SHP77 (cell line): ENCODE data around the gene IDH1.
"Not testable (repeated sequence)": the region's sequence is repeated elsewhere in the genome, so short reads cannot be mapped to it uniquely, and the experiment has no call there.

Experiments used
- DNase-seq, 2 experiments: peaks; one replicate each; lab custom pipeline; 2025; lab: John Stamatoyannopoulos, UW

IDH1 gene

GRCh38 chr2:208254871-208255556 is at the start of gene IDH1:
TSS of gene IDH1 (minus strand) at chr2:208255071. CDS start at chr2:208251551, 3,520 bp downstream.
- peak; percentile 93 to 94 for DNase-seq

GRCh38 chr2:208304157-208304556 is 49.3 kb upstream of the IDH1 start:
- DNase-seq, result no peak

DNA sequence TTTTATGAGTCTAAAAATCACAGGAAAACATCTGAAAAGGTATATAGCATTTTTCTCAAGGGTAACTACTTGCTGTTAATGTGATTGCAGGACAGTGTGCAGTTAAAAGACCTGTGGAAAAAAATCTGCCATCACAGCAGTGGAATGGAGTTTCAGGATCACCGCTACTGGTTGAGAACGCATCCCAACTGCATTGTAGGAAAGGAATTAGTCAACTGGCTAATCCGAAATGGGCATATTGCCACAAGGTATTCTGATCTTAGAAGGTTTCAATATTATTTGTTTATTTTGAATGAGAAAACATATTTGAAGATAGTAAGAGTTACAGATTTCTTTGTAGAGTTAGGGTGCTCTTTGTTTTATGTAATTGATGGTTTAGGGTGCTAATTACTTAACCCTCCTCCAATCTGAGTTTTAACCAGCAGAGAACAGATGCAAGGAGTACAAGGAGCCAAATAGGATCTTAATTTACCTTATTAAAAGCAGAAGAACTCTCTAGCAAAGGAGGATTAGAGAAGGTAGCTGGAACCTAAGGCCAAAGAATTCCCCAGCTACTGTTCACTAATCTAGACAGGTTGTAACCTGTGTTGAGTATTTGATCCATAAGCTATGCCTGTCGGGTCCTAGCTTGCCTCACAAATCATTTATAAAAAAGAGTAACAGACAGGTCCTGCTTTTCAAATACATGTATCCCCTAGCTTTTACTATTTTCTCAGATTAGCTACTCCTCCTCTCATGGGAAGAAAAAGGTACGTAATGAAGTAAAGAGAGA is 46.2 kb upstream of the IDH1 start:
- no peak for DNase-seq

GRCh38 chr2:208297961-208298360 is 43.1 kb upstream of the IDH1 start:
- no peak for DNase-seq

- DNase-seq, result no peak
Observed at GRCh38 chr2:208296610-208297009, 41.7 kb upstream of the IDH1 start.

DNA sequence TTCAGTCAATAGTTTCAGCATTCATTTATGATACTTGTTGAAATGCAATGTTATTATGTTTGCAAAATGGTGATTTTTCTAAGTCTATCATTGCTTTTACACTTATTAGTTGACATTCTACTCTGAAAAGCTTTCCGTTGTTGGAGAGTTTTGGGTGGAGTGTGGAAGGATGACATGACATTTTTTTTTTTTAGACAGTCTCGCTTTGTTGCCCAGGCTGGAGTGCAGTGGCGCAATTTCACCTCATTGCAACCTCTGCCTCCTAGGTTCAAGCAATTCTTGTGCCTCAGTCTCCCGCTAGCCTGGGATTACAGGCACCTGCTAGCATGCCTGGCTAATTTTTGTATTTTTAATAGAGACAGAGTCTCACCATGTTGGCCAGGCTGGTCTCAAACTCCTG is 41.0 kb upstream of the IDH1 start:
- no peak for DNase-seq

DNA sequence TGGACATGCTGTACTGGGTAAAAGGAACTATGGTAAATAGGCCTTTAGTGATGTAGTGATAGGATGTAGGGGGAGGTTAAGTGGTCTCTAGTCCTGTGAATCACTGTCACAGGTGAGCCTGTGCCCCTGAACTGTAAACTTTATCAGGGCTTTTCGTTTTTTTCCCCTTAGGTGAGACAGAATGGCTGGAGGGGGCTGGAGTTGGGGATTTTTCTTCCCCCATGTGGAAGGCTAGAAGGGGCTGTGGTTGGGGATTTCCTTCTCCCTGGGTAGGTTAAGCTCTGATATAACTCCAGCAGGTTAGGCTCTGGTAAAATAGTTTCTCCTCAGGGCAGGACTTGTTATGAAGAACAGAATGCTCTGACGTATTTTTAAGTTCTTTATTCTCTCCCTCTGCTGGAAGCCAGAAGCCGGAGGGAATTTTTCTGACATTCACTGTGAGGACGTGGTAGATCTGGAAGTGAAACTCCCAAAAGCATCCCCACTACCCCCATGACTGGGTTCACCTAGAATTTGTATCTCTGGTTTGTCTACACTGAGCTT is 39.7 kb upstream of the IDH1 start:
- no peak for DNase-seq

GRCh38 chr2:208285853-208286252 is 31.0 kb upstream of the IDH1 start:
- no peak for DNase-seq

GRCh38 chr2:208280933-208281332 is 26.1 kb upstream of the IDH1 start:
- DNase-seq, result no peak

- DNase-seq, result no peak
Observed at GRCh38 chr2:208280234-208280633, 25.4 kb upstream of the IDH1 start.

GRCh38 chr2:208279236-208279635 is 24.4 kb upstream of the IDH1 start:
- no peak for DNase-seq

DNA sequence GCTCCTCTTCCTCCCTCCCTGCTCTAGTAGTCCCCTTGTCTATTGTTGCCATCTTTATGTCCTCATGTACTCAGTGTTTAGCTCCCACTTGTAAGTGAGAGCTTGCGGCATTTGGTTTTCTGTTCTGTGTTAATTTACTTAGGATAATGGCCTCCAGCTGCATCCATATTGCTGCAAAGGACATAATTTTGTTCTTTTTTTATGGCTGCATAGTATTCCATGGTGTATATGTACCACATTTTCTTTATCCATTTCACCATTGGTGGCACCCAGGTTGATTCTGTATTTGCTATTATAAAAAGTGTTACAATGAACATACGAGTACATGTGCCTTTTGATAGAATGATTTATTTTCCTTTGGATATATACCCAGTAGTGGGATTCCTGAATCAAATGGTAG is 23.7 kb upstream of the IDH1 start:
- no peak for DNase-seq

DNA sequence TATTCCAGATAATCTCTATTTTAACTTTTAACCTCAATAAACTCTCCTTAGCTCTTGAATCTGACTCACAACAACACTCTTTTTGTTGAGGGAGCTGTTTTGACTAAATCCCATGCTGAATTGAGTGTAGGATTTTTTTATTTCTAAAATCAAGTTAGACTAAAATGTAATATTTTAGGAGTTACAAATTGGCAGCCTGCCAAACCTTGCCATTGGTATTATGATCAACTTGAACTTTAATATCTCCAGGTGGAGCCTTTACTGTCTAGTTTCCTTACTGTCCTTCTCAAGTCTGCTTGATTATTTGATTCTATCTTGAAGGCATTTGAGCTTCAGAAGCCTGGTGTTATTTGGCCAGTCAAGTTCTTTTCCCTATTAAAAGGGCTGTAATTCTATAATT is 19.9 kb upstream of the IDH1 start:
- no peak for DNase-seq

DNA sequence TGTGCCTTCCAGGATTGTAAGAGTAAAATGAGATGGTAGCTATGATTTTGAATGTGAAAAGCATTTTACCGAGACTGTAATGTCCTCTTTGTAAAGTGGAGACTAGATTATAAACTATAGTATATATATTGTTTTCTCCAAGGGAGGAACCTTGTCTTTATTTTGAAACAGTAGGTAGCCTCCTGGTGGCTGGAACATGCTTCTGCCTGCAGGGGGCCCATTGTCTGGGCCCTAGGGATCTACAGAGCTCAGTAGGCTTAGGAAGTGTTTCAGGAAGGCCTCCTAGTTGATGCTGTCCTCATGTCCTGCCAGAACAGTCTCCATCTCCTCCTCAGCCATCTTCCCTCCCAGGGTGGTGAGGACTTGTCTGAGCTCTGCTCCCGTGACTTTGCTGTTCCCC is 14.2 kb upstream of the IDH1 start:
- no peak for DNase-seq

- no peak for DNase-seq
Observed at GRCh38 chr2:208268156-208268952, 13.5 kb upstream of the IDH1 start.

- not testable (repeated sequence) for DNase-seq
Observed at GRCh38 chr2:208267526-208267925, 12.7 kb upstream of the IDH1 start.

DNA sequence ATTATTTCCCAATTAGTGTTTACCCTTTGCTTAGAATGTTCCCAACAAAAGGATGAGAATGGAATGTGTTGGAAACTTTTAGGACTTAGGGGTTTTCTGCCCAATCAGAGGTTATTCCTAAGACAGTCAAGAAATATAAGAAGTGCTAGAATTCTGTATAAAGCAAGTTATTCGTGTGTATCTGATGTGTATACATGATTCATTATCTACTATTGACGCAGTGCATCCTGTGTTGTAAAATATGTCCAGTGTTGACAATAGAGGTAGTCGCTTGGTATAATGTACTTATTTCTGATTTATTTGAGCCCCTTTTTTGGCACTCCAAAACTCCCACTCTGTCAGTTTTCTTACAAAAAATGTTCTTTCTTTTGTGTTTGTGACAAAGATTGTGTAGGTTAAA is 12.1 kb upstream of the IDH1 start:
- DNase-seq, result no peak

GRCh38 chr2:208266553-208266893 is 11.7 kb upstream of the IDH1 start:
- DNase-seq, result no peak

GRCh38 chr2:208265801-208266552 is 11.1 kb upstream of the IDH1 start, which contains the start of gene PIKFYVE:
TSS of gene PIKFYVE (plus strand) at chr2:208266255. CDS start at chr2:208271520, 5,265 bp downstream.
- peak; percentile 98 to 99 for DNase-seq

- peak in 1 of 2 experiments; percentile 32 for DNase-seq
Observed at GRCh38 chr2:208265371-208265800, 10.5 kb upstream of the IDH1 start.
